ENCODE data around the gene LEMD2. TPM values are rescaled to one million over a fixed set of nuclear protein-coding genes. Genes with fewer than 3 reads are reported as not detected.

LEMD2 gene
- total and polyA plus RNA-seq, 2 donors (not counting 3 experiments of a cell fraction or from before 2014, with no cell fraction given), result 61.1 to 81.8 TPM

DNA sequence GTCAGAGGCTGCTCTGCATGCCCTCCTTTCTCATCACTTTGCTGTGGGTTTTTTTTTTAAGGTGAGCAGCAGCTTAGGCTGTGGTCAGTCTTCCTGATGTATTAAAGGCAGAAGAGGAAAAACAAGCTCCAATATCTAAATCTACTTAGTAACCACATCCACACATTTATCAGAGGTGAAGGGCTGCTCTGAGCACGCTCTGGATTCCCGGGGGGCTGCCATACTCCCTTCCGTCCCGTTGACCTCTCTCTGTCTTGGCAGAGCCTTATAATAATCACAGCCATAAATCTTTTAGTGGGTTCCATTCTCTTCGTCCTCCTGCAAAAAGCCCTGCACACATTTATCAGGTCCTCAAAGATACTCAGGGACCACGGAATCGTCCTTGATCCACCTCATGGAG, 2.7 kb upstream of the LEMD2 start:
- Histone ChIP-seq H3K9me1 (replicated peaks; ENCODE audit: control insufficient read depth, extremely low read depth, insufficient read depth, low read length) (no peaks in the 10 kb centered on the region), H2AFZ (ENCODE audit: low read depth, low read length) (no peak overlapping the region), H3K36me3 (ENCODE audit: control insufficient read depth in 2 of 2, extremely low read depth in 1 of 2, insufficient read depth in 2 of 2, low read length in 2 of 2) (no peaks in the 10 kb centered on the region), H3K9me3 (replicated peaks; ENCODE audit: control insufficient read depth, insufficient read depth, low read length) (no peaks in the 10 kb centered on the region), H3K79me2 (ENCODE audit: control insufficient read depth, insufficient read depth, low read length) (peaks cover 8% of the 10 kb centered on the region), H3K4me2 (ENCODE audit: insufficient read depth, low read length) (no peak overlapping the region), H3K27ac (ENCODE audit: insufficient read depth, low read depth, low read length) (no peak overlapping the region), H3K9ac (replicated peaks; ENCODE audit: extremely low read depth, insufficient read depth, low read length) (no peak overlapping the region), H3K4me3 (replicated peaks in 1 of 3; ENCODE audit: insufficient read depth in 1 of 3, low read depth in 1 of 3, low read length in 3 of 3) (no peak overlapping the region), H3K4me1 (ENCODE audit: control insufficient read depth, extremely low read depth, insufficient read depth, low read length) (peaks cover 19% of the 10 kb centered on the region), H3K27me3 (ENCODE audit: control insufficient read depth in 2 of 2, insufficient read depth in 2 of 2, low read length in 2 of 2) (peaks cover 0 to 6% of the 10 kb centered on the region in 2 experiments), H4K20me1 (replicated peaks; ENCODE audit: control insufficient read depth, extremely low read depth, insufficient read depth, low read length) (no peaks in the 10 kb centered on the region)
- FAIRE-seq (no peak), DNase-seq (ENCODE audit: low read depth, low spot score) (no peak)
- TF ChIP-seq JUN (IDR thresholded peaks at IDR 0.05; ENCODE audit: borderline replicate concordance, insufficient read depth, insufficient read length, low read depth), result no peak
- no peak for TF ChIP-seq MYC (IDR thresholded peaks at IDR 0.05; ENCODE audit: low read depth, low read length)
- ChIA-PET CTCF (interaction anchor here (2.9 kb wide), 1 partner anchor 20 kb away, joined by 14 read pairs; no protein-coding TSS in a partner anchor), POLR2A (interaction anchor here (0.7 to 0.9 kb wide), 2 partner anchors 12 to 303 kb away, joined by 3 to 5 read pairs; no protein-coding TSS in a partner anchor)
- BruUV-seq (replicated peaks), result no TSS peak
- intact Hi-C loops (cut with micrococcal nuclease) (no loop called here), dilution Hi-C loops (cut with MboI; ENCODE audit: extremely low pct_ligation_motif_present, low sequenced_read_pairs) (no loop called here)

- Histone ChIP-seq H3K4me1 (ENCODE audit: control insufficient read depth, extremely low read depth, insufficient read depth, low read length) (peaks cover 26% of the 10 kb centered on the region), H3K4me3 (replicated peaks in 1 of 3; ENCODE audit: insufficient read depth in 1 of 3, low read depth in 1 of 3, low read length in 3 of 3) (no peak overlapping the region), H3K79me2 (ENCODE audit: control insufficient read depth, insufficient read depth, low read length) (peaks cover 14% of the 10 kb centered on the region), H4K20me1 (replicated peaks; ENCODE audit: control insufficient read depth, extremely low read depth, insufficient read depth, low read length) (no peaks in the 10 kb centered on the region), H3K27me3 (ENCODE audit: control insufficient read depth in 2 of 2, insufficient read depth in 2 of 2, low read length in 2 of 2) (peaks cover 0 to 2% of the 10 kb centered on the region in 2 experiments), H3K36me3 (ENCODE audit: control insufficient read depth in 2 of 2, extremely low read depth in 1 of 2, insufficient read depth in 2 of 2, low read length in 2 of 2) (no peaks in the 10 kb centered on the region), H2AFZ (ENCODE audit: low read depth, low read length) (no peak overlapping the region), H3K9ac (replicated peaks; ENCODE audit: extremely low read depth, insufficient read depth, low read length) (no peak overlapping the region), H3K4me2 (ENCODE audit: insufficient read depth, low read length) (no peak overlapping the region), H3K9me3 (replicated peaks; ENCODE audit: control insufficient read depth, insufficient read depth, low read length) (no peaks in the 10 kb centered on the region), H3K9me1 (replicated peaks; ENCODE audit: control insufficient read depth, extremely low read depth, insufficient read depth, low read length) (no peaks in the 10 kb centered on the region), H3K27ac (ENCODE audit: insufficient read depth, low read depth, low read length) (no peak overlapping the region)
- BruUV-seq (replicated peaks), result no TSS peak
- CTCF ChIA-PET, result interaction anchor here (2.9 kb wide), 1 partner anchor 19 kb away, joined by 14 read pairs; no protein-coding TSS in a partner anchor
- dilution Hi-C loops (cut with MboI; ENCODE audit: extremely low pct_ligation_motif_present, low sequenced_read_pairs) (no loop called here), intact Hi-C loops (cut with micrococcal nuclease) (no loop called here)
- TF ChIP-seq MYC (IDR thresholded peaks at IDR 0.05; ENCODE audit: low read depth, low read length), result no peak
- no peak for TF ChIP-seq JUN (IDR thresholded peaks at IDR 0.05; ENCODE audit: borderline replicate concordance, insufficient read depth, insufficient read length, low read depth)
- TF ChIP-seq, protein P1, sequence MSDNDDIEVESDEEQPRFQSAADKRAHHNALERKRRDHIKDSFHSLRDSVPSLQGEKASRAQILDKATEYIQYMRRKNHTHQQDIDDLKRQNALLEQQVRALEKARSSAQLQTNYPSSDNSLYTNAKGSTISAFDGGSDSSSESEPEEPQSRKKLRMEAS (IDR thresholded peaks at IDR 0.05; ENCODE audit: insufficient read depth, insufficient read length), result no peak
- DNase-seq (ENCODE audit: low read depth, low spot score) (no peak), FAIRE-seq (no peak)
- POLR2A ChIA-PET, result no interaction called here
These were observed 2.0 kb upstream of the LEMD2 start for GRCh38 chr6:33790910-33791309.
